Transverse colon (tissue), 4 donors: ENCODE measurements around the gene SLC23A1. TPM values are rescaled to one million over a fixed set of nuclear protein-coding genes. Genes with fewer than 3 reads are reported as not detected.
"Not testable (repeated sequence)": the region's sequence is repeated elsewhere in the genome, so short reads cannot be mapped to it uniquely, and the experiment has no call there.

ENCODE experiments used
- DNase-seq: peaks from one replicate; pipeline ENCODE4 v3.0.0-alpha.2; 2019
- H3K27ac ChIP-seq, 4 donors: fragments of 200-600 bp; sonication (generic); 2 replicates each; pipeline ENCODE4 v1.5.1; 2016 to 2018; ENCODE audit warnings: inconsistent platforms in 4 of 4
- H3K27me3 ChIP-seq: fragments of 200-600 bp; sonication (generic); 2 replicates; pipeline ENCODE4 v1.5.1; 2017; ENCODE audit warnings: inconsistent platforms
- H3K36me3 ChIP-seq, 4 donors: fragments of 200-600 bp; sonication (generic); 2 replicates each; pipeline ENCODE4 v1.5.1; 2017 to 2019; ENCODE audit warnings: inconsistent platforms in 4 of 4
- H3K4me1 ChIP-seq, 4 donors: fragments of 200-600 bp; sonication (generic); 2 replicates each; pipeline ENCODE4 v1.5.1; 2017 to 2020; ENCODE audit warnings: inconsistent platforms in 4 of 4
- H3K4me3 ChIP-seq, 4 donors: fragments of 200-600 bp; sonication (generic); 1 replicate in 1 of 4; 2 replicates in 3 of 4; pipeline versions ENCODE4 v1.5.1 to v1.6.1; 2017 to 2019; ENCODE audit warnings: inconsistent platforms in 4 of 4
- H3K9me3 ChIP-seq, 2 donors: fragments of 200-600 bp; sonication (generic); 2 replicates each; pipeline ENCODE4 v1.5.1; 2017 to 2019; ENCODE audit warnings: inconsistent platforms in 2 of 2
- EP300 ChIP-seq: sonication (generic); formaldehyde crosslinking; IDR thresholded peaks from one replicate; pipeline ENCODE4 v1.6.1; 2017; ENCODE audit warnings: antibody characterized with exemption, low read depth
- POLR2A ChIP-seq: fragments of 450-650 bp; IDR thresholded peaks from one replicate; pipeline ENCODE4 v1.6.1; 2016; ENCODE audit warnings: antibody characterized with exemption, mild to moderate bottlenecking, moderate library complexity
- POLR2AphosphoS5 ChIP-seq, 3 donors: sonication (generic); formaldehyde crosslinking; IDR thresholded peaks; one replicate each; pipeline ENCODE4 v1.6.1; 2016; ENCODE audit warnings: antibody characterized with exemption in 3 of 3
- WGBS, 2 donors: methylation state at CpG; one replicate each; pipeline ENCODE4 v1.1.5; 2018; ENCODE audit warnings: low coverage in 1 of 2; 5-methylcytosine and 5-hydroxymethylcytosine counted together
- in situ Hi-C, 4 donors: fragments of 200-750 bp; cut with MboI; loops; one replicate each; pipeline versions ENCODE4 v1.15.0 to v1.15.1; 2017; ENCODE audit warnings: low sequenced_read_pairs in 3 of 4, low pct_ligation_motif_present in 1 of 4, low pct_unique_long_range_greater_than_20kb in 1 of 4
- intact Hi-C: fragments of 100-400 bp; cut with DNase I; formaldehyde crosslinking; loops from one replicate; pipeline ENCODE4 v1.15.1; 2023; ENCODE audit warnings: low total_unique reads
- total RNA-seq, 4 donors: library from RNA; depleted of rRNA; stranded (reverse); fragments of >200 nt; gene quantifications; one replicate each; pipeline ENCODE4 v1.1.0, GENCODE V29; 2016
- TF ChIP-seq, protein P1 (sequence below), 5 experiments: fragments of 200-600 bp in 3 of 5; fragments of 450-650 bp in 2 of 5; sonication (generic) in 3 of 5; IDR thresholded peaks; 1 replicate in 2 of 5; 2 replicates in 3 of 5; pipeline ENCODE4 v1.5.1; 2016 to 2017; ENCODE audit warnings: antibody characterized with exemption in 5 of 5, inconsistent platforms in 3 of 5, mild to moderate bottlenecking in 2 of 5, moderate library complexity in 1 of 5

SLC23A1 gene
- total RNA-seq, 4 donors from 2014 or later, result 0.80 to 9.5 (median 7.4) TPM; not detected in 1

DNA sequence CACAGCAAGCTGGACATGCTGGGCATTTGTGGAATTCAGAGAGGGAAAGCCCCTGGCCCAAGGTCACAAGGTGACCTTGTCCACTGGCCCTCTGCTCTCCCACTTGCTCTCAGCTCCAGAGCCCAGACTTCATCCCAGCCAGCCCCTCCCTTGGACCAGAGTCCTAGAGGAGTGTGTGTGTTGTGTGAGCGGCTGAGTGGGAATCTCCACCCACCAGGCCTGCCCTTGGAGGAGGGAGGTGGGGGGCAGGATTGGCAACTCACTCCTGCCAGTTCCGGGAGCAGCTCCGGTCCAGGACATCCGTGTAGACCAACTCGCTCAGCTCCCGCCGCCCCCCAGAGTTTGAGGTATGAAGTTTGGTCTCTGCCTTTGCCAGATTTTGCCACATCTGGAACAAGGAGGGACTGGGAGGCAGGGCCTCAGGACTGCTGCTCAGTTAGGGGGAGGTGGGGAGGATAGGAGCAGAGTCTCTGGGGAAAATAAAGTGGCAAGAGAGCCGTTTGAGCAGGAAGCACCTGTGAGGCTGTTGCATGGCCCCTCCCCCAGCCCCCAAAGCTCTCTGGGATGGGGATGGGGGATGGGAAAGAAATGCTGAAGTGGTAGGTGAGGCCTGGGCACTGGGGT, 5.2 kb upstream of the SLC23A1 start:
- H3K4me1 ChIP-seq, result peaks cover 8 to 69% (median 54%) of the 10 kb centered on the region in 4 donors
- DNase-seq, result peak; percentile 86
- peak overlapping the region; percentile 75 to 87 (median 80) for H3K27ac ChIP-seq

DNA sequence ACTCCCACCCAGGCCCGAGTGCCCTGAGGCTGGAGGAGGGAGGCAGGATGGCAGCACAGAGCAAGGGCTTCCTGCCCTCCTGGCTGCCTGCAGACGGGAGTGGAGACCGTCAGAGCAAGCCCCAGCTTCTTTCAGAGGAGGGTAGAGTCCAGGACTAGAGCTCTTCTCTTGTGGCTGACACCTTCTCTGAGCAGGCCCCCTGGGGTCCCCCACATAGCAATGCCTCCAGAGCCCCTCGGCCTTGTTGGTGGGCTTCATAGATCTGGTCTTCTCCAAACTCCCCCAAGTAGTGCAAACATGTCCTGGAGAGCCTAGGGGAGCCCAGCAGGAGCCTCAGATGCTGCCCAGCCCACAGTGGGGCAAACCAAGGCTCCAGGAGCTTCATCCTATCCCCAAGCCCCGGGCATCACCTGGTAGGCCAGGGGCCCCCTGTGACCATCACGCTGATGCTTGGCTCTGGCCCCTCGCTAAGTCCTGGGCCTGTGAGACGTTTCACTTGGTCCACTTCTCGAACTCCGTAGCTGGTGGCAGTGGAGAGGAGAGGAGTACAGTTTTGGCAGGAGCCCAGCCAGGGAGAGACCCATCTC, 4.6 kb upstream of the SLC23A1 start:
- WGBS, 2 donors, result 63% methylated on average over 10 of the region's 10 CpGs; no CpG with 5 or more reads in 1 of the 2 donors
- H3K4me1 ChIP-seq, result peaks cover 10 to 66% (median 51%) of the 10 kb centered on the region in 4 donors
- intact Hi-C loops, result no loop called here
- H3K27ac ChIP-seq, result peak overlapping the region; percentile 75 to 87 (median 80)
- H3K9me3 ChIP-seq, result no peaks in the 10 kb centered on the region
- TF ChIP-seq POLR2AphosphoS5 (IDR thresholded peaks at IDR 0.05) (no peak), EP300 (no peak), POLR2A (no peak)
- TF ChIP-seq, protein P1, sequence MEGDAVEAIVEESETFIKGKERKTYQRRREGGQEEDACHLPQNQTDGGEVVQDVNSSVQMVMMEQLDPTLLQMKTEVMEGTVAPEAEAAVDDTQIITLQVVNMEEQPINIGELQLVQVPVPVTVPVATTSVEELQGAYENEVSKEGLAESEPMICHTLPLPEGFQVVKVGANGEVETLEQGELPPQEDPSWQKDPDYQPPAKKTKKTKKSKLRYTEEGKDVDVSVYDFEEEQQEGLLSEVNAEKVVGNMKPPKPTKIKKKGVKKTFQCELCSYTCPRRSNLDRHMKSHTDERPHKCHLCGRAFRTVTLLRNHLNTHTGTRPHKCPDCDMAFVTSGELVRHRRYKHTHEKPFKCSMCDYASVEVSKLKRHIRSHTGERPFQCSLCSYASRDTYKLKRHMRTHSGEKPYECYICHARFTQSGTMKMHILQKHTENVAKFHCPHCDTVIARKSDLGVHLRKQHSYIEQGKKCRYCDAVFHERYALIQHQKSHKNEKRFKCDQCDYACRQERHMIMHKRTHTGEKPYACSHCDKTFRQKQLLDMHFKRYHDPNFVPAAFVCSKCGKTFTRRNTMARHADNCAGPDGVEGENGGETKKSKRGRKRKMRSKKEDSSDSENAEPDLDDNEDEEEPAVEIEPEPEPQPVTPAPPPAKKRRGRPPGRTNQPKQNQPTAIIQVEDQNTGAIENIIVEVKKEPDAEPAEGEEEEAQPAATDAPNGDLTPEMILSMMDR (IDR thresholded peaks at IDR 0.05), result no peak
- in situ Hi-C loops, result no loop called here
- DNase-seq, result no peak
- H3K4me3 ChIP-seq, result no peak overlapping the region
- H3K27me3 ChIP-seq, result no peaks in the 10 kb centered on the region
- H3K36me3 ChIP-seq, result no peaks in the 10 kb centered on the region

More for the DNA sequence above, 5.2 kb upstream of the SLC23A1 start:
- in situ Hi-C loops, result no loop called here
- Histone ChIP-seq H3K36me3 (no peaks in the 10 kb centered on the region), H3K4me3 (peak overlapping the region; percentile 9 to 45 (median 31)), H3K27me3 (peaks cover 6% of the 10 kb centered on the region), H3K9me3 (no peaks in the 10 kb centered on the region)
- WGBS, 2 donors, result 10% methylated on average over 8 of the region's 8 CpGs; no CpG with 5 or more reads in 1 of the 2 donors
- intact Hi-C loops, result no loop called here
- peak; percentile 86 for TF ChIP-seq POLR2A
- peak in 2 of 3 donors; percentile 81 to 85 for TF ChIP-seq POLR2AphosphoS5 (IDR thresholded peaks at IDR 0.05)
- TF ChIP-seq, protein P1 (IDR thresholded peaks at IDR 0.05), result peak in 1 of 5 experiments; percentile 11
- TF ChIP-seq EP300, result no peak

DNA sequence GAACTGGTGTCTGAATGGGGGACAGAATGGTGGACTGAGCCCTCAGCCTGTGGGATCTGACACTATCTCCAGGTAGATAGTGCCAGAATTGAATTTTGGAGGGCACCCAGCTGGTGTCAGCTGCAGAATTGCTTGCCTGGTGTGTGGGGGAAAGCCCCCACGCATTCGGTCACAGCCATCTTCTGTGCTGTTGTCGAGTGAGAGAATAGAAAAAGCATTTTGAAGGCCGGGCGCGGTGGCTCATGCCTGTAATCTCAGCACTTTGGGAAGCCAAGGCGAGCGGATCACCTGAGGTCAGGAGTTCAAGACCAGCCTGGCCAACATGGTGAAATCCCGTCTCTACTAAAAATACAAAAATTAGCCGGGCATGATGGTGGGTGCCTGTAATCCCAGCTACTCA, 3.9 kb upstream of the SLC23A1 start:
- DNase-seq, H3K27ac ChIP-seq, H3K9me3 ChIP-seq, intact Hi-C loops, H3K27me3 ChIP-seq, in situ Hi-C loops, H3K36me3 ChIP-seq, H3K4me3 ChIP-seq: not testable (repeated sequence)
- H3K4me1 ChIP-seq, result peaks cover 11 to 65% (median 54%) of the 10 kb centered on the region in 4 donors
- 96% methylated on average over 10 of the region's 10 CpGs; no CpG with 5 or more reads in 1 of the 2 donors for WGBS, 2 donors

DNA sequence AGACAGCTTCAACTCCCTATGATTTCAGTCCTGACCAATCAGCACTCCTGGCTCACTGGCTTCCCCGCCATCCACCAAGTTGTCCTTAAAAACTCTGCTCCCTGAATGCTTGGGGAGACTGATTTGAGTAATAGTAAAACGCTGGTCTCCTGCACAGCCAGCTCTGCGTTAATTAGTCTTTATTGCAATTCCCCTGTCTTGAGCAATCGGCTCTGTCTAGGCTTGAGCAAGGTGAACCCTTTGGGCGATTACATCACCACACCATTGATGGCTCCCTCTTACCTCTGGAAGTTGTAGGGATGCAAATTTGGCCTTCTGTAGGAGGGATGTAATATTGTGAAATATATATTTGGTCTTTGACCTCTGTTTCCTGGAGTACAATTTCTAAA, 2.9 kb upstream of the SLC23A1 start:
- intact Hi-C loops (no loop called here), in situ Hi-C loops (no loop called here)
- no peak overlapping the region for H3K4me3 ChIP-seq
- no peaks in the 10 kb centered on the region for H3K36me3 ChIP-seq
- peak overlapping the region in 1 of 4 donors; percentile 68 for H3K27ac ChIP-seq
- H3K27me3 ChIP-seq, result no peaks in the 10 kb centered on the region
- H3K9me3 ChIP-seq, result no peaks in the 10 kb centered on the region
- 89% methylated on average over 5 of the region's 5 CpGs; no CpG with 5 or more reads in 1 of the 2 donors for WGBS, 2 donors
- no peak for TF ChIP-seq POLR2AphosphoS5 (IDR thresholded peaks at IDR 0.05)
- no peak for TF ChIP-seq POLR2A
- TF ChIP-seq EP300, result no peak
- TF ChIP-seq, protein P1 (IDR thresholded peaks at IDR 0.05), result no peak
- DNase-seq, result no peak
- peaks cover 11 to 57% (median 48%) of the 10 kb centered on the region in 4 donors for H3K4me1 ChIP-seq
